Spinal cord (tissue), 10 donors: Measurements from ENCODE around the gene CDKAL1. TPM values are rescaled to one million over a fixed set of nuclear protein-coding genes. Genes with fewer than 3 reads are reported as not detected.

ENCODE experiments used
- DNase-seq, 6 donors: peaks; one replicate each; pipeline versions ENCODE4 v3.0.0 to v3.0.0-alpha.2; 2013 to 2015; ENCODE audit warnings: low spot score in 6 of 6, low read depth in 4 of 6
- H3K27ac ChIP-seq: one replicate; pipeline ENCODE4 v1.5.1; 2013; ENCODE audit warnings: low read depth, low read length, control low read depth
- H3K27me3 ChIP-seq: one replicate; pipeline ENCODE4 v1.6.1; 2013; ENCODE audit warnings: low read length; ENCODE audit not compliant: control insufficient read depth, insufficient read depth
- H3K36me3 ChIP-seq: one replicate; pipeline ENCODE4 v1.6.1; 2013; ENCODE audit warnings: low read length; ENCODE audit not compliant: control insufficient read depth, insufficient read depth
- H3K4me1 ChIP-seq: one replicate; pipeline ENCODE4 v1.6.1; 2013; ENCODE audit warnings: low read length; ENCODE audit not compliant: control insufficient read depth, insufficient read depth
- H3K4me3 ChIP-seq: one replicate; pipeline ENCODE4 v1.5.1; 2013; ENCODE audit warnings: low read depth, low read length, control low read depth
- H3K9me3 ChIP-seq: one replicate; pipeline ENCODE4 v1.6.1; 2013; ENCODE audit warnings: low read length; ENCODE audit not compliant: control insufficient read depth, insufficient read depth
- WGBS: methylation state at CpG from one replicate; pipeline ENCODE4 v1.1.5; 2013; ENCODE audit warnings: missing lambda C conversion rate; ENCODE audit not compliant: insufficient coverage; 5-methylcytosine and 5-hydroxymethylcytosine counted together
- polyA plus RNA-seq, 2 donors: library from polyadenylated mRNA; unstranded; fragments of 120-200 nt; gene quantifications; one replicate each; pipeline ENCODE4 v1.2.1, GENCODE V29; 2013; ENCODE audit not compliant: insufficient read length in 2 of 2
- total RNA-seq, 2 donors: library from RNA; depleted of rRNA in 1 of 2; stranded (reverse); fragments of 120-200 nt in 1 of 2; fragments of >200 nt in 1 of 2; gene quantifications; one replicate each; pipeline versions ENCODE4 v1.2.3 to v1.2.4, GENCODE V29; 2013 to 2014
- donor health status: healthy.

Gene CDKAL1
- total and polyA plus RNA-seq, 4 donors = 15.1 to 34.2 (median 22.0) TPM

GRCh38 chr6:20658053-20658452 is 123.8 kb downstream of the CDKAL1 start:
- Histone ChIP-seq H3K27me3 (no peaks in the 10 kb centered on the region), H3K27ac (no peak overlapping the region), H3K9me3 (no peaks in the 10 kb centered on the region), H3K36me3 (no peaks in the 10 kb centered on the region), H3K4me1 (no peaks in the 10 kb centered on the region), H3K4me3 (no peak overlapping the region)
- no peak for DNase-seq
- WGBS = no CpG with 5 or more reads among the region's 2 CpGs

GRCh38 chr6:20658516-20658915 is 124.3 kb downstream of the CDKAL1 start:
- Histone ChIP-seq H3K36me3 (no peaks in the 10 kb centered on the region), H3K27me3 (no peaks in the 10 kb centered on the region), H3K27ac (no peak overlapping the region), H3K9me3 (no peaks in the 10 kb centered on the region), H3K4me3 (no peak overlapping the region), H3K4me1 (no peaks in the 10 kb centered on the region)
- WGBS = 98% methylated on average over 5 of the region's 5 CpGs
- DNase-seq = no peak

- Histone ChIP-seq H3K27me3 (no peaks in the 10 kb centered on the region), H3K4me1 (no peaks in the 10 kb centered on the region), H3K36me3 (no peaks in the 10 kb centered on the region), H3K4me3 (no peak overlapping the region), H3K9me3 (no peaks in the 10 kb centered on the region), H3K27ac (no peak overlapping the region)
- WGBS = no CpG with 5 or more reads among the region's 3 CpGs
- no peak for DNase-seq
These were observed 126.3 kb downstream of the CDKAL1 start for GRCh38 chr6:20660534-20660933.

- Histone ChIP-seq H3K4me1 (no peaks in the 10 kb centered on the region), H3K4me3 (no peak overlapping the region), H3K27me3 (no peaks in the 10 kb centered on the region), H3K36me3 (no peaks in the 10 kb centered on the region), H3K9me3 (no peaks in the 10 kb centered on the region), H3K27ac (no peak overlapping the region)
- DNase-seq = peak in 2 of 6 donors; percentile 43 to 51
These were observed 127.5 kb downstream of the CDKAL1 start for GRCh38 chr6:20661721-20662120.

- no CpG with 5 or more reads among the region's 1 CpG for WGBS
- no peaks in the 10 kb centered on the region for H3K36me3 ChIP-seq
These were observed 130.0 kb downstream of the CDKAL1 start for GRCh38 chr6:20664250-20664649.

GRCh38 chr6:20665290-20665689 is 131.0 kb downstream of the CDKAL1 start:
- Histone ChIP-seq H3K4me3 (no peak overlapping the region), H3K4me1 (no peaks in the 10 kb centered on the region), H3K9me3 (no peaks in the 10 kb centered on the region), H3K27me3 (no peaks in the 10 kb centered on the region), H3K27ac (no peak overlapping the region), H3K36me3 (no peaks in the 10 kb centered on the region)
- WGBS = no CpG with 5 or more reads among the region's 2 CpGs
- DNase-seq = no peak

More at GRCh38 chr6:20664250-20664649, 130.0 kb downstream of the CDKAL1 start:
- Histone ChIP-seq H3K4me3 (no peak overlapping the region), H3K9me3 (no peaks in the 10 kb centered on the region), H3K4me1 (no peaks in the 10 kb centered on the region), H3K27ac (no peak overlapping the region), H3K27me3 (no peaks in the 10 kb centered on the region)
- no peak for DNase-seq

- Histone ChIP-seq H3K4me3 (no peak overlapping the region), H3K9me3 (no peaks in the 10 kb centered on the region), H3K27me3 (no peaks in the 10 kb centered on the region), H3K36me3 (no peaks in the 10 kb centered on the region), H3K27ac (no peak overlapping the region), H3K4me1 (no peaks in the 10 kb centered on the region)
- no peak for DNase-seq
- 93% methylated on average over 4 of the region's 6 CpGs for WGBS
These were observed 135.5 kb downstream of the CDKAL1 start for GRCh38 chr6:20669571-20670314.

GRCh38 chr6:20670750-20671149 is 136.5 kb downstream of the CDKAL1 start:
- Histone ChIP-seq H3K27ac (no peak overlapping the region), H3K27me3 (no peaks in the 10 kb centered on the region), H3K4me1 (no peaks in the 10 kb centered on the region), H3K9me3 (no peaks in the 10 kb centered on the region), H3K36me3 (no peaks in the 10 kb centered on the region), H3K4me3 (no peak overlapping the region)
- 100% methylated on average over 1 of the region's 2 CpGs for WGBS
- no peak for DNase-seq

- no peak overlapping the region for H3K27ac ChIP-seq
- H3K27me3 ChIP-seq = no peaks in the 10 kb centered on the region
- no peaks in the 10 kb centered on the region for H3K36me3 ChIP-seq
- WGBS = 92% methylated on average over 1 of the region's 2 CpGs
- no peak for DNase-seq
- H3K4me1 ChIP-seq = no peaks in the 10 kb centered on the region
- no peaks in the 10 kb centered on the region for H3K9me3 ChIP-seq
- no peak overlapping the region for H3K4me3 ChIP-seq
These were observed 137.8 kb downstream of the CDKAL1 start for GRCh38 chr6:20672038-20672437.

- Histone ChIP-seq H3K9me3 (no peaks in the 10 kb centered on the region), H3K36me3 (no peaks in the 10 kb centered on the region), H3K27me3 (no peaks in the 10 kb centered on the region), H3K27ac (no peak overlapping the region), H3K4me3 (no peak overlapping the region), H3K4me1 (no peaks in the 10 kb centered on the region)
- 100% methylated on average over 3 of the region's 4 CpGs for WGBS
- DNase-seq = no peak
These were observed 139.2 kb downstream of the CDKAL1 start for GRCh38 chr6:20673458-20673857.
